ENCODE data around the gene AQP2.

GRCh38 chr12:49976557-49976956, 26.0 kb downstream of the AQP2 start:
- TF ChIP-seq, protein P1, sequence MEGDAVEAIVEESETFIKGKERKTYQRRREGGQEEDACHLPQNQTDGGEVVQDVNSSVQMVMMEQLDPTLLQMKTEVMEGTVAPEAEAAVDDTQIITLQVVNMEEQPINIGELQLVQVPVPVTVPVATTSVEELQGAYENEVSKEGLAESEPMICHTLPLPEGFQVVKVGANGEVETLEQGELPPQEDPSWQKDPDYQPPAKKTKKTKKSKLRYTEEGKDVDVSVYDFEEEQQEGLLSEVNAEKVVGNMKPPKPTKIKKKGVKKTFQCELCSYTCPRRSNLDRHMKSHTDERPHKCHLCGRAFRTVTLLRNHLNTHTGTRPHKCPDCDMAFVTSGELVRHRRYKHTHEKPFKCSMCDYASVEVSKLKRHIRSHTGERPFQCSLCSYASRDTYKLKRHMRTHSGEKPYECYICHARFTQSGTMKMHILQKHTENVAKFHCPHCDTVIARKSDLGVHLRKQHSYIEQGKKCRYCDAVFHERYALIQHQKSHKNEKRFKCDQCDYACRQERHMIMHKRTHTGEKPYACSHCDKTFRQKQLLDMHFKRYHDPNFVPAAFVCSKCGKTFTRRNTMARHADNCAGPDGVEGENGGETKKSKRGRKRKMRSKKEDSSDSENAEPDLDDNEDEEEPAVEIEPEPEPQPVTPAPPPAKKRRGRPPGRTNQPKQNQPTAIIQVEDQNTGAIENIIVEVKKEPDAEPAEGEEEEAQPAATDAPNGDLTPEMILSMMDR (IDR thresholded peaks at IDR 0.05), result no peak
- TF ChIP-seq POLR2AphosphoS5 (IDR thresholded peaks at IDR 0.05), result no peak
- no peak for TF ChIP-seq POLR2A (IDR thresholded peaks at IDR 0.05)

All from prostate gland (tissue), 2 donors.